ENCODE data around the gene RAB1B. TPM values are rescaled to one million over a fixed set of nuclear protein-coding genes. Genes with fewer than 3 reads are reported as not detected.
A peak's percentile ranks its signal among the peaks of the same experiment; 100 is the strongest.
"Not testable (repeated sequence)": the region's sequence is repeated elsewhere in the genome, so short reads cannot be mapped to it uniquely, and the experiment has no call there.

RAB1B gene
- total RNA-seq, 1 donor, result 75.3 TPM

GRCh38 chr11:66317723-66318599 is 49.5 kb downstream of the RAB1B start:
- H3K79me2 ChIP-seq (ENCODE audit: insufficient read depth, low read length), result peaks cover 33% of the 10 kb centered on the region
- H3K4me2 ChIP-seq (ENCODE audit: insufficient read depth, low read length), result peak overlapping the region; percentile 75
- no peaks in the 10 kb centered on the region for H3K36me3 ChIP-seq (ENCODE audit: insufficient read depth, low read length)
- H2AFZ ChIP-seq (ENCODE audit: low read length), result peak overlapping the region; percentile 65
- TF ChIP-seq CTCF (IDR thresholded peaks at IDR 0.05; ENCODE audit: extremely low read depth, low read depth, low read length), result no peak
- H4K20me1 ChIP-seq (ENCODE audit: insufficient read depth, low read length), result peaks cover 25% of the 10 kb centered on the region
- H3K4me3 ChIP-seq (ENCODE audit: insufficient read depth, low read length), result peak overlapping the region; percentile 75
- peaks cover 60% of the 10 kb centered on the region for H3K4me1 ChIP-seq (ENCODE audit: insufficient read depth, low read length)
- H3K27ac ChIP-seq (ENCODE audit: low read depth, low read length), result peak overlapping the region; percentile 97
- no peaks in the 10 kb centered on the region for H3K27me3 ChIP-seq (ENCODE audit: insufficient read depth, low read length)
- peak; percentile 88 for DNase-seq (ENCODE audit: insufficient read length, low spot score, missing footprints)
- H3K9me3 ChIP-seq (ENCODE audit: low read depth, low read length), result no peaks in the 10 kb centered on the region

- TF ChIP-seq CTCF (IDR thresholded peaks at IDR 0.05; ENCODE audit: extremely low read depth, low read depth, low read length), result no peak
- Histone ChIP-seq H3K4me1 (ENCODE audit: insufficient read depth, low read length) (peaks cover 62% of the 10 kb centered on the region), H3K79me2 (ENCODE audit: insufficient read depth, low read length) (peaks cover 32% of the 10 kb centered on the region), H3K36me3 (ENCODE audit: insufficient read depth, low read length) (no peaks in the 10 kb centered on the region), H3K27me3 (ENCODE audit: insufficient read depth, low read length) (no peaks in the 10 kb centered on the region), H2AFZ (ENCODE audit: low read length) (peak overlapping the region; percentile 11), H4K20me1 (ENCODE audit: insufficient read depth, low read length) (peaks cover 25% of the 10 kb centered on the region), H3K4me2 (ENCODE audit: insufficient read depth, low read length) (peak overlapping the region; percentile 62), H3K4me3 (ENCODE audit: insufficient read depth, low read length) (no peak overlapping the region), H3K9me3 (ENCODE audit: low read depth, low read length) (no peaks in the 10 kb centered on the region), H3K27ac (ENCODE audit: low read depth, low read length) (peak overlapping the region; percentile 97)
- DNase-seq (ENCODE audit: insufficient read length, low spot score, missing footprints), result peak; percentile 83
These were observed 50.1 kb downstream of the RAB1B start for GRCh38 chr11:66318600-66318970.

GRCh38 chr11:66320289-66320688 is 51.9 kb downstream of the RAB1B start:
- Histone ChIP-seq H3K4me1 (ENCODE audit: insufficient read depth, low read length) (peaks cover 58% of the 10 kb centered on the region), H3K79me2 (ENCODE audit: insufficient read depth, low read length) (peaks cover 15% of the 10 kb centered on the region), H4K20me1 (ENCODE audit: insufficient read depth, low read length) (peaks cover 14% of the 10 kb centered on the region)
- not testable (repeated sequence) for H2AFZ ChIP-seq (ENCODE audit: low read length); H3K4me3 ChIP-seq (ENCODE audit: insufficient read depth, low read length); H3K4me2 ChIP-seq (ENCODE audit: insufficient read depth, low read length); H3K36me3 ChIP-seq (ENCODE audit: insufficient read depth, low read length); H3K27me3 ChIP-seq (ENCODE audit: insufficient read depth, low read length); H3K27ac ChIP-seq (ENCODE audit: low read depth, low read length); H3K9me3 ChIP-seq (ENCODE audit: low read depth, low read length); DNase-seq (ENCODE audit: insufficient read length, low spot score, missing footprints)

DNA sequence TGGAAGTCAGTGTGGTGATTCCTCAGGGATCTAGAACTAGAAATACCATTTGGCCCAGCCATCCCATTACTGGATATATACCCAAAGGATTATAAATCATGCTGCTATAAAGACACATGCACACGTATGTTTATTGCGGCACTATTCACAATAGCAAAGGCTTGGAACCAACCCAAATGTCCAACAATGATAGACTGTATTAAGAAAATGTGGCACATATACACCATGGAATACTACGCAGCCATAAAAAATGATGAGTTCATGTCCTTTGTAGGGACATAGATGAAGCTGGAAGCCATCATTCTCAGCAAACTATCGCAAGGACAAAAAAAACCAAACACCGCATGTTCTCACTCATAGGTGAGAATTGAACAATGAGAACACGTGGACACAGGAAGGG is 52.3 kb downstream of the RAB1B start:
- H4K20me1 ChIP-seq (ENCODE audit: insufficient read depth, low read length); H3K36me3 ChIP-seq (ENCODE audit: insufficient read depth, low read length); H2AFZ ChIP-seq (ENCODE audit: low read length); H3K27ac ChIP-seq (ENCODE audit: low read depth, low read length); H3K27me3 ChIP-seq (ENCODE audit: insufficient read depth, low read length); H3K9me3 ChIP-seq (ENCODE audit: low read depth, low read length); DNase-seq (ENCODE audit: insufficient read length, low spot score, missing footprints); H3K4me3 ChIP-seq (ENCODE audit: insufficient read depth, low read length); H3K4me2 ChIP-seq (ENCODE audit: insufficient read depth, low read length): not testable (repeated sequence)
- Histone ChIP-seq H3K4me1 (ENCODE audit: insufficient read depth, low read length) (peaks cover 58% of the 10 kb centered on the region), H3K79me2 (ENCODE audit: insufficient read depth, low read length) (peaks cover 10% of the 10 kb centered on the region)

DNA sequence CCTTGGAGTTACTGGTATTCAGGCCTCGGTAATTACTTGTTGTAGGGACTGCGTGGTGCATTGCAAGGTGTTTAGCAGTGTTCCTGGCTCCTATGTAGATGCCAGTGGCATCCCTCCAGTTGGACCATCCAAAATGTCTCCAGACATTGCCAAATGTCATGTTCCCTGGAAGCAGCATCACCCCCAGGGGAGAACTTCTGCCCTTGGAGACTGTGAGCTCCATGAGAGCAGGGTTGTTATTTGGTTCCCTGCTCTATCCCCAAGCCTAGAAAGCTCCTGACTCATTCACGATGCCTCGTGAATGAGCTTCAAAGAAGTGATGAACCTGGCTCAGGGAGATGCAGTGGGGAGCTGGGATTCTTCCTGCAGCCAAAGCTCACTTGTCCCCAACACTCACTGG is 53.2 kb downstream of the RAB1B start:
- H4K20me1 ChIP-seq (ENCODE audit: insufficient read depth, low read length), result peaks cover under 1% of the 10 kb centered on the region

More for the DNA sequence above, 53.2 kb downstream of the RAB1B start:
- H3K4me2 ChIP-seq (ENCODE audit: insufficient read depth, low read length), result no peak overlapping the region
- no peak overlapping the region for H3K27ac ChIP-seq (ENCODE audit: low read depth, low read length)
- H3K9me3 ChIP-seq (ENCODE audit: low read depth, low read length), result no peaks in the 10 kb centered on the region
- no peak overlapping the region for H3K4me3 ChIP-seq (ENCODE audit: insufficient read depth, low read length)
- H3K79me2 ChIP-seq (ENCODE audit: insufficient read depth, low read length), result peaks cover 2% of the 10 kb centered on the region
- H2AFZ ChIP-seq (ENCODE audit: low read length), result no peak overlapping the region
- H3K4me1 ChIP-seq (ENCODE audit: insufficient read depth, low read length), result peaks cover 57% of the 10 kb centered on the region
- no peaks in the 10 kb centered on the region for H3K27me3 ChIP-seq (ENCODE audit: insufficient read depth, low read length)
- no peaks in the 10 kb centered on the region for H3K36me3 ChIP-seq (ENCODE audit: insufficient read depth, low read length)
- peak; percentile 19 for DNase-seq (ENCODE audit: insufficient read length, low spot score, missing footprints)
- no peak for TF ChIP-seq CTCF (IDR thresholded peaks at IDR 0.05; ENCODE audit: extremely low read depth, low read depth, low read length)
